OCI-LY7 (cell line): ENCODE results near the gene CTNNA1.

Experiments used
- EZH2phosphoT487 ChIP-seq: fragments of 200-600 bp; sonication (generic); IDR thresholded peaks from 2 replicates; pipeline ENCODE4 v1.6.1; 2018; ENCODE audit warnings: low read depth, borderline replicate concordance, mild to moderate bottlenecking, mixed run types, antibody characterized with exemption, low read length, moderate library complexity, mixed read lengths
- TF ChIP-seq, protein P1 (sequence below): fragments of 200-600 bp; sonication (generic); conservative IDR thresholded peaks from 2 replicates; pipeline ENCODE4 v1.5.1; 2014; ENCODE audit warnings: mild to moderate bottlenecking, antibody characterized with exemption, low read length, moderate library complexity, mixed read lengths

DNA sequence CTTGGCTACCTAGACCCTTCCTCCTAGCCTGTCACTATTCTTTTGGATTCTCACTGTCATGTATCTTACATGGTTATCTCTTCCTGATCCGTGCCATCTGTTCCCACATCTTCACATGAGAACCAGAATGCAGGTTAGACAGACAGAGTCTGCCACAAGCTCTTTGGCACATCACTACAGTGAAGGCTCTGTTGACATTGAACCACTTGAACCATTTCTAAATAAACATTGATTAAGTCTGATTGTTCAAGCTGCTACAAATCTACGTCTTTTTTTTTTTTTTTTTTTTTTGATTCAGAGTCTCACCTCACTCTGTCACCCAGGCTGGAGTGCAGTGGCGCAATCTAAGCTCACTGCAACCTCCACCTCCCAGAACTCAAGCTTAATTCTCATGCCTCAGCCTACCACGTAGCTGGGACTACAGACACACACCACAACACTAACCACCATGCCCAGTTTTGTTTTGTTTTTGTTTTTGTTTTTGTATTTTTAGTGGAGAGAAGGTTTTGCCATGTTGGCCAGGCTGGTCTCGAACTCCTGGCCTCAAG, 207.0 kb downstream of the CTNNA1 start:
- TF ChIP-seq, protein P1, sequence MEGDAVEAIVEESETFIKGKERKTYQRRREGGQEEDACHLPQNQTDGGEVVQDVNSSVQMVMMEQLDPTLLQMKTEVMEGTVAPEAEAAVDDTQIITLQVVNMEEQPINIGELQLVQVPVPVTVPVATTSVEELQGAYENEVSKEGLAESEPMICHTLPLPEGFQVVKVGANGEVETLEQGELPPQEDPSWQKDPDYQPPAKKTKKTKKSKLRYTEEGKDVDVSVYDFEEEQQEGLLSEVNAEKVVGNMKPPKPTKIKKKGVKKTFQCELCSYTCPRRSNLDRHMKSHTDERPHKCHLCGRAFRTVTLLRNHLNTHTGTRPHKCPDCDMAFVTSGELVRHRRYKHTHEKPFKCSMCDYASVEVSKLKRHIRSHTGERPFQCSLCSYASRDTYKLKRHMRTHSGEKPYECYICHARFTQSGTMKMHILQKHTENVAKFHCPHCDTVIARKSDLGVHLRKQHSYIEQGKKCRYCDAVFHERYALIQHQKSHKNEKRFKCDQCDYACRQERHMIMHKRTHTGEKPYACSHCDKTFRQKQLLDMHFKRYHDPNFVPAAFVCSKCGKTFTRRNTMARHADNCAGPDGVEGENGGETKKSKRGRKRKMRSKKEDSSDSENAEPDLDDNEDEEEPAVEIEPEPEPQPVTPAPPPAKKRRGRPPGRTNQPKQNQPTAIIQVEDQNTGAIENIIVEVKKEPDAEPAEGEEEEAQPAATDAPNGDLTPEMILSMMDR, result no peak
- TF ChIP-seq EZH2phosphoT487, result no peak
